CD1c-positive myeloid dendritic cell (primary cell): Measurements from ENCODE around the gene FEZ2.
A peak's percentile ranks its signal among the peaks of the same experiment; 100 is the strongest.
"Not testable (repeated sequence)": the region's sequence is repeated elsewhere in the genome, so short reads cannot be mapped to it uniquely, and the experiment has no call there.

Experiments used
- DNase-seq: peaks from one replicate; pipeline ENCODE4 v3.0.0-alpha.2; 2016; ENCODE audit errors: extremely low spot score

FEZ2 gene, protein sequence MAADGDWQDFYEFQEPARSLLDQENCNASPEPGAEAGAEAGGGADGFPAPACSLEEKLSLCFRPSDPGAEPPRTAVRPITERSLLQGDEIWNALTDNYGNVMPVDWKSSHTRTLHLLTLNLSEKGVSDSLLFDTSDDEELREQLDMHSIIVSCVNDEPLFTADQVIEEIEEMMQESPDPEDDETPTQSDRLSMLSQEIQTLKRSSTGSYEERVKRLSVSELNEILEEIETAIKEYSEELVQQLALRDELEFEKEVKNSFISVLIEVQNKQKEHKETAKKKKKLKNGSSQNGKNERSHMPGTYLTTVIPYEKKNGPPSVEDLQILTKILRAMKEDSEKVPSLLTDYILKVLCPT

DNA sequence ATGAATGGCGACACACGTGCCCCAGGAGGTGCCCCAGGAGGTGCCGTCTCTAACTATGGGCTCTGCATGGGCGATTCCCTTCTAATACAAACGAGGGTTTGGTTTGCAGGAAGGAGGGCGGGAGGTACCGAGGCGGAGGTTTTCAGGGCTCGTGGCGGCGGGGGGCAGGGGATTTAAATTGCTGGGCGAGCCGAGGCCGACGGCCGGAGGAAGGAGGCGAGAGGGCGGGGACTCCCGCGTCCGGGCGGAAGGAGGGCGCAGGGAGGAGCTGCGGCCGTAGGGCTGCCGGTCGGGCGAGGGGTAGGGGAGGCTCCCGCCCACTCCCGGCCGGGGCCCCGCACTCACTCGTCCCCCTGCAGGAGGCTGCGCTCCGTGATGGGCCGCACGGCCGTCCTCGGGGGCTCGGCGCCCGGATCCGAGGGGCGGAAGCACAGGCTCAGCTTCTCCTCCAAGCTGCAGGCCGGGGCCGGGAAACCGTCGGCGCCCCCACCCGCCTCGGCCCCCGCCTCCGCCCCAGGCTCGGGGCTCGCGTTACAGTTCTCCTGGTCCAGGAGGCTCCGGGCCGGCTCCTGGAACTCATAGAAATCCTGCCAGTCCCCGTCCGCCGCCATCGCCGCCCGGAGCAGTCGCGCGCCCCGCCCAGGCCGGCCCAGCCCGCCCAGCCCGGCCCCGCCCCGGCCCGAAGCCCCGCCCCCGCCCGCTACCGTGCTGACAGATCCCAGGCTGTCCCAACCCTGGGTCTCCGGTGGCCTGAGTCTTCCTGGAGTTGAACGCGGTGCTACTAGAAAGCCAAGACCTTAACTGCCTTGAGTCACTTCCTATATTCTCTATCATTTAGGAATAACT lies at the start of gene FEZ2:
Gene FEZ2, minus strand, starts transcription at position 637 of the 846 bp plus-strand sequence. Its CDS starts 26 bp downstream, at position 611.
- peak; percentile 80 for DNase-seq

DNA sequence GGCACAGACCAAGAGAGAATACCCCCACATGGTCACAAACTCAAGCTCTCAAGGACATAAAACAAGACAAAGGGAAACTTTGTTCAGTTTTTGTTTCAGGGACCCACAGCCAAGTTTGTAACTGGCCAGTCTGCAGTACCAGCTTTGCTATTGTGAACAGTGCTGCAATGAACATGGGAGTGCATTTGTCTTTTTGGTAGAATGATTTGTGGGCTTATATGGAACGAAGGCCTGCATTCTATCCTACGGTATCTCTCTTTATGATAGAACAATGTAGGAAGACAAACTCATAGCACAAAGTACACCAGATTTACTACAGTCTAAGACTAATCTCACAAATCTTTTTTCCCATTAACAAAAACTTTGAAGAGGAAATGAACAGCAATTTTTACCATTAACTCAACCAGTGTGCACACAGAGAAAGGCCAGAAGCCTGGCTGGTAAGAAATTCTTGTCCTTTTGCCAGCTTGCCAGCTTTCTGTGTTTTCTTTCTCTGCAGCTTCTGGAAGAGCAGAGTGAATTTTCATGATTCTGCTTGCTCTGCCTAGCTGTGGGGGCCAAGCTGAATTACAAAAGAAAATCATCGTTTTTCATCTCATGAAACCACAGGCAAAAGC lies 37.1 kb upstream of the FEZ2 start:
- DNase-seq: no peak

DNA sequence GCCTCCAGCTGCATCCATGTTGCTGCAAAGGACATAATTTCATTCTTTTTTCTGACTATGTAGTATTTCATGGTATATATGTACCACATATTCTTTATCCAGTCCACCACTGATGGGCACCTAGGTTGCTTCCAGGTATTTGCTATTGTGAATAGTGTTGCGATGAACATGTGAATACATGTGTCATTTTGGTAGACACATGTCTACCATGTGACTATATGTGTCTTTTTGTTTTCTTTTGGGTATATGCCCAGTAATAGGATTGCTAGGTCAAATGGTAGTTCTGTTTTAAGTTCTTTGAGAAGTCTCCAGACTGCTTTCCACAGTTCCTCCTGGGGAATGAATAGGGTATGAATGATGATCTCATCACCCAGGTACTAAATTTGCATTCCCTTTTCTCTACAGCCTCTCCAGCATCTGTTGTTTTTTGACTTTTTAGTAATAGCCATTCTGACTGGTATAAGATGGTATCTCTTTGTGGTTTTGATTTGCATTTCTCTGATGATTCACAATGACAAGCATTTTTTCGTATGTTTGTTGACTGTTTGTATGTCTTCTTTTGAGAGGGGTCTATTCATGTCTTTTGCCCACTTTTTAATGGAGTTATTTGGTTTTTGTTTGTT lies 35.6 kb upstream of the FEZ2 start:
- DNase-seq: no peak

DNA sequence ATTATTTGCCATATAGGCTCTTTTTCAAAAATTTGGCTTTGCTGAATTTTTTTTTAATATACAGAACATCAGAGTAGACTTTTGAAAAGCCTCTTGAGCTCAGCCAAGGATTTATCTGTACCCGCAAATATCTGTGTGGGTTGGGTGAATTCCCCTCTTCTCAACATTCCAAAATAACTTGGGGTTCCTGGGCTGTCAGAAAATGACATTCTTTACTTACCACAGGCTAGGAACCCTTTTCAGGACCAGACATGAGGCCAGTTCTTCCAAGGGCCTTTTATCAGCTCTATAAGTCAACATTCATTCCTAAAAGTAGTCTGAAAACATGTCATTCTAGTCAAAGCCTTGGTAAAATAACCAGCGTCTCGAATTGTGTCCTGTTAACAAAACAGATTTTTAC lies 28.8 kb upstream of the FEZ2 start:
- no peak for DNase-seq

DNA sequence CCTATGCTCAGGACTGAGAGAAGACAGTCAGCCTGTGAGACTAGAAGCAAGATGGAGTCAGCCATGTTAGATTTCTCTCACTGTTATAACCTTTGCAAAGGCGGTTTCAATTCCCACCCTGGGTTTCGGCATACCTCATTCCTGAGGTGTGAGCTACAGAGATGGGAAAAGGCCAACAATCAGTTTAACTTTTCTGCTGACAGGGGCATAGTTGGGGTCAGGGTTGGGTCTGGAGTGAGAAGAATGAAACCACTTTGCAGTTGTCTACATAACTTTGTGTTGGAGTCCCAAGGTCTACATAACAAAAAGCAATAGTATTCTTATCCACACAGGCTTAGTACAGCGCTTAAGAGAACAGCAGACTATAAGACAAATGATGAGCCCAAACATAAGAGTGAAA lies 28.1 kb upstream of the FEZ2 start:
- DNase-seq: no peak

DNA sequence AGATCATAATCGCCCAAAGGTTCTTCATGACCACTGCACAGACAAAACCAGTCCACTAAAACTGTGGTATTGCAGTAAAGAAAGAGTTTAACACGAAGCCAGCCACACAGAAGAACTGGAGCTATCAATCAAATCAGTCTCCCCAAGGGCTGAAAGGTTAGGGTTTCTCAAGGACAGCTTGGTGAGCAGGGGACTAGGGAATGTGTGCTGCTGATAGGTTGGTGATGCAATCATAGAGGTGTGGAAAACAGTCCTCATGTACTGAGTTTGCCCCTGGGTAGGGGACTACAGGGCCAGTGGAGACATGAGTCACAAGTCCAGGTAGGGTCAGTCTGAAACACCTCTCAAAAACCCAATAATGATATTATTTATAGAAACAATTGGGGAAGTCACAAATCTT lies 27.3 kb upstream of the FEZ2 start:
- DNase-seq: no peak

DNA sequence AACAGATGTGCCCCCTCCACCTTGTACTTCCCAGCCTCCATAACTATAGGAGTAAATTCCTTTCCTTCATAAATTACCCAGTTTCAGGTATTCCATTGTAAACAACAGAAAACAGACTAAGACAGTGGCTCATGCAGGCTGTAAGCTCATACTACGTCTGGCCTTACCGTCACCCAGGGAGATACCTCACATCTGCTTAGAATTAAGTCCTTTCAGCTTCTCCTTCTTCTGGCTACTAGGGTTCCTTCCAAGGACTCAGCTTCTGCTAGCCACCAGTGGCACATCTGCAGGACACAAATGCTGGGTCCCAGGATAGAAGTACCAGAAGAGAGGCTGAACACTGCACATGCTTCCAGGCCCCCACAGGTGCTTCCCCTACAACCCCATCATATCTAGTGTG lies 22.4 kb upstream of the FEZ2 start:
- DNase-seq: no peak

DNA sequence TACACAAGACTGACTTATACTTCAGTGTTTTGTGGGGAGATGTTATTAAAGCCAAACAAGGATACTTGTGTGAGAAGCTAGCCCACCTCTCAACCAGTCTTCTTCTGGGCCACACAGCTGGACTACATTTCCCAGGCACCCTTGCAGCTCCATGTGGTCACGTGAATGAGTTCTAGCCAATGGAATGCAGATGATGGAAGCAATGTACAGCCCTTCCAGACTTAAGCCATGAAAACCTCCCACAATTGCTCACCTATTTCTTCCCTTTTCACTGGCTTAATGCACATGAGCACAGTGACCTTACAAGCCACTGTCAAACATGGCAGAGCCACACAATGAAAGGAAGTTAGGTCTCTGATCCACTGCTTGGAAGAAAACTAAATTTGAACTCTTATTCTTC lies 20.4 kb upstream of the FEZ2 start:
- DNase-seq: peak; percentile 16

DNA sequence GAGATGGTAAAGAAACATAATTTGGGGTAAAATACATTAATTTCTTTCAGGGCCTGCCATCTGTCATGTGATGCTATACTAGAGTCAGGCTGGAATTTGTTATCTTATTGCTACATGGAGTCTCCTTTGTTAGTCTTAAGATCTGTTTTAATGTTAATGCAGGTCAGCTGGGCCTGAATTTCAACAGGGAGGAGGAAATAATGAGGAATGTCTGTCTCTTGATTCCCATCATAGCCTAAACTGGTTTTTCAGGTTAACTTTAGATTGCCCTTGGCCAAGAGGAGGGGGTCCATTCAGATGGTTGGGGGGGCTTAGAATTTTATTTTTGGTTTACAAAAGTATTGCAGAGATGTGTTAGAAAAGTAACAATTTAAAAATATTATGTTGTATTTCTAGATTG lies 19.0 kb upstream of the FEZ2 start:
- DNase-seq: no peak

DNA sequence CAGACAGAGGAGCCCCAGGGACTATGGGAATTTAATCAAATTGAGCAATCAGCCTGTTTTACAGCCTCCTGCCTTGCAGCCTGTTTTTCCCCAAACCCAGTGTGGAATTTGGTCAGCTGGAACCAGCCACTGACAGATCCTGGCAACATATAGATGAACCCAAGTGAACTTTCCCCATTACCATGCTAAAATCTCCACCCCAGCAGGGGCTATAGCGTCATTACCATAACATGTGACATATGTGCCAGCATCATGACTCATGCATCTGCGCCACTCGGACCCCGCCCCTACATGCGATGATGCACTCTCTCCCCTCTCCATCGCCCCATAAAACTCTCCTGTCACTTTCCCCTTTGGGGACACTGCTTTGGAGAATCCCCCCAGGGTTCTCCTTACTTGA lies 17.3 kb upstream of the FEZ2 start:
- DNase-seq: no peak

DNA sequence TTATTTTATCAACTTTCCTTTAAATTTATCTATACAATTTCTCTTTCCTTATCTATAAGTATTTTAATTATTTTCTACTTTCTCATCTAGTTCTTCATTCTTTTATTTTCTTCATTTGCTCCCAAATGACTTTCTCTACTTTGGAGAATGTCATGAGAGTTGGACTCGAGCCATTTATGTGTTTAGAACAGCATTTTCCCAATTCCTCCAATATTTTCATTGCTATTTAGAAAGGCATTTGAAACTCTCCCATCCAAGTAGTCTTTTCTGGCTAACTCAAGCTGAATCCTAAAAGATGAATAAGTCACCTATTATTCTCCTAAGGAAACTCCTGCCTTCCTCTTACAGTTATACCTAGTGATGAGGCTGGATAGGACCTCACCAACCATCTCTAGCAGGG lies 15.8 kb upstream of the FEZ2 start:
- DNase-seq: no peak

DNA sequence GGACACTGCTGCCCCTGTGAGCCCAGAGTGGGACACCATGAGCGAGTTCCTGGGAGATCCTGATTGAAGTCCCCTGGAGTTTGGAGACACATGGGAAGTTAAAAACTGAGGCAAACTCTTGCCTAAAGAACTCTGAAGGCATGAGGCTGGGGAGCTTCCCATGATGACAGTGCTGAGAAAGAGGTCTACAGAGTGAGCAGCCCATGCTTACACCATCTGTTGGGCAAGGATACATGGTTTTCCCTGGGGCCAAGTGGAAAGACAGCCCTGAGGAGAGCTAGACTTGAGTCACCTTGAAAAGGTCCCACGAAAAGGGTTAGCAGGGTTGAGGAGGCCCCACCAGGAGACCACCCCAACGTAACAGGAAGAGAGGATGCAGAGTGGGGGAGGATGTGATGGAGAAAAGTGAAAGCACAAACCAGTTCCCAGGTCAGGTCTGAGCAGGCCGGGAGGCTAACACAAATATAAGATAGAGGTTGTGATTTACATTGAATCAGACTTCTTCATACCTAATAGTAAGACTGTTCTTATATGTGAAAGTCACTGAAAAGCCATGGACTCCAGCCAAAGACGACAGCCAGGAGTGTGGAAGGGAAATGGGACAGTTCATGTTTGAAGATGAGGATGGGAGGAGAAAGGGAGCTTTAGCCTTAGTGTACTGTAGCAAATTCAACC lies 13.5 kb upstream of the FEZ2 start:
- no peak for DNase-seq

DNA sequence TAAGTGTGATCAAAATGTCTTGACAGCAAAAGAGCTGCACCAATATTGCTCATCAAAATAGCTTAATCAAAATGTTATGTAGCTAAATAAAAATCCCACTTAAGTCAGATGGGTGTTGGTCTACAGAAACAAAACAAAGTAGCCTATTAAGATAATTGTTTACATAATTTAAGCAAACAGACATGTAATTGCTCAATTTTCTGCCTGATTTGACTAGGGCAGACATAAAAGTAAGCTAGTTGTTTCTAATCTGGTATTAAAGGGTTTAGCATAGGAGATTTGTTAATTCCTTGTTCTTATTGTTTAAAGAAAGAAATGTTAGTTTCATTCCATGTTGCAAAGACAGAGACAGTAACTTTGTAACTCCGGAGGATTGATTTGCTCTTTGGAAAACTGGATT lies 11.5 kb upstream of the FEZ2 start:
- no peak for DNase-seq

DNA sequence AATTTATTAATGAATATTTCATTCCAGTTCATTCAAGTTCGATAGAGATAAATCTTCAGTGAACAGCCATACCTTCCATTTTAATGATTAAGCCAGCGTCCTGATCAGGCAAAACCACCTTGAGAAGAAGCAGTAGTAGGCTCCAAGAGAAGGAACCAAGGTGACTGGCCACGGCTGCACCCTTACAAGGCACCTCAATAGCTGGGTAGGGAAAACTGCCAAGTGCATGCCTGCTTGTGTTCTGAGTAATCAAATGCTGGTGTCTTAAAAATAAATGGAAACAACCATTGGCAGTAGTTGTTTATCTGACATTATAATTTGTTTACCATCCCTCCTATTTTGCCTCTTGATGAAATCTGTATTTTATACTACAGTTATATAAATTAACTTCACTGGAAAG lies 10.0 kb upstream of the FEZ2 start:
- no peak for DNase-seq

DNA sequence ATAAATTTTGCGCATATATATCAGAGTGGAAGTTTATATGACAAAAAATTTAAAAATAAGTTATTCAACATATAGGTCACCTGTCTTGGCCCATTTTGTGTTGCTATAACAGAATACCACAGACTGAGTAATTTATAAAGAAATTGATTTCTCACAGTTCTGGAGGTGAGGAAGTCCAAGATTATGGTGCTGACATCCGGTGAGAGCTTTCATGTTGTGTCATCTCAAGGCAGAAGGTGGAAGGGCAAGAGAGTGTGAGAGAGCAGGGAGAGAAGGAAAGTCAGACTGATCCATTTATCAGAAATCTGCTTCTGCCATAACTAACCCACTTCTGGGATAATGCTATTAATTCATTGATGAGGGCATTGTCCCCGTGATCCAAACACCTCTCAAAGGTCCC lies 9.0 kb upstream of the FEZ2 start:
- no peak for DNase-seq

DNA sequence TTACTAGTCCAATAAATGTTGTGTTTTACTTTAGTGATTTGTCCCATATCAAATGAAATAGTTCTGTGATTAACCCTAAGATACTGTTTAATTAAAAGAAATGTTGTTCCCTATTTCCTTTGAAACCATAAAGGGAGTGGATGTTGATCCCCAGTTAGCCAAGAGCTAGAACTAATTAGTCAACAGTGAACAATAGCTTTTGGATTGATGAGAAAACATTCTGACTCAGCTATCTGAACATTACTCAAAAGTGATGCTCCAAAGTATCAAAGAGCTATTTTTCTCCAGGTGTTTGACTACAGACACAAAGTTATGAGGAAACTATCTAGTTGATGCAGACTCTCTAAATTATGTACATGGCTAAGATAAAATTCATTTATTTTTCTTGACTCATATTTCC lies 7.3 kb upstream of the FEZ2 start:
- no peak for DNase-seq

DNA sequence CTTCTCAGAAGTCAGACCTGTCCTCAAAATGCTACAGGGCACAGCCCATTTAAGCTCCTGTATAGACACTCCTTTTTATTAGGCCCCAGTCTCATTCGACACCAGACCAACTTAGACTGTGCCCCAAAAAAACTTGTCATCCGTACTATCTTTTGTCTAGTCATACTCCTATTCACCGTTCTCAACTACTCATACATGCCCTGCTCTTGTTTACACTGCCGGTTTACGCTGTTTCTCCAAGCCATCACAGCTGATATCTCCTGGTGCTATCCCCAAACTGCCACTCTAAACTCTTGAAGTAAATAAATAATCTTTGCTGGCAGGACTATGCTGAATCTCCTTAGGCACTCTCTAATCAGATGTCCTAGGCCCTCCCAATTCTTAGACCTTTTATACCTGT lies 5.7 kb upstream of the FEZ2 start:
- not testable (repeated sequence) for DNase-seq

DNA sequence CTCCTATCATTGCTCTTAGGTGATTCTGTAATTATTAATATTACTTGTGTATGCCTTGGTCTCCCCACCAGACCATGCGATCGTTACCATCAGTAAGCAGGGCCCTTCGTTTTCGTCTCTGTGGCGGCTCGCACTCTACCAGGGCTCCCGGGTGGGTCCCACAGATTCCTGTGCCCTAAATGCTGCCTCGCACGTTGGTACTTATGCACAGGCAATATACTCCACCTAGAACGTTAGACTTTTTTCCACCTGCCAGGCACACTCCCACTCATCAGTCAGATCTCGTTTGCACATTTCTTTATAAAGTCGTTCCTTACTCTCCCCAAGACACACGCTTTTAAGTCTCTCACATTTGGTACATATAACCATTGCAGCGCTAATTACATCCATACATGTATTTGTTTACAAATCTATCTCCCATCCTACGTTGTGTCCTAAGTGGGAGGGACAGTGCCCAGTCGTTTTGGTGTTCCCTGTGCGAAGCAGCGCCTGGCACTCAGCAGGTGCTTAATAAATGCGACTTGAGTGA lies 901 bp downstream of the FEZ2 start:
- DNase-seq: no peak

DNA sequence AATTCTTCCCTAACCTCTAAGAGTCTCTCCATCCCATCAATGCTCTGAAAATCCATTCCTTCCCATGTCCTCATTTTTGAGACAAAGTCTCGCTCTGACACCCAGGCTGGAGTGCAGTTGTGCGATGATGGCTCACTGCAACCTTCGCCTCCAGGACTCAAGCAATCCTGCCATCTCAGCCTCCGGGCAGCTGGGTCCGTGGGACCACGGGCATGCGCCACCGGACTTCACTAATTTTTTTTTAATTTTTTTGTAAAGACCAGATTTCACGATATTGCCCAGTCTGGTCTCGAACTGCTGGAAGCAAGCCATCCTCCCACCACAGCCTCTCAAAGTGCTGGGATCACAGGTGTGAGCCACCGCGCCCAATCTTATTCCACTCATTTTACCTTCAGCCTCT lies 1.6 kb downstream of the FEZ2 start:
- DNase-seq: no peak

DNA sequence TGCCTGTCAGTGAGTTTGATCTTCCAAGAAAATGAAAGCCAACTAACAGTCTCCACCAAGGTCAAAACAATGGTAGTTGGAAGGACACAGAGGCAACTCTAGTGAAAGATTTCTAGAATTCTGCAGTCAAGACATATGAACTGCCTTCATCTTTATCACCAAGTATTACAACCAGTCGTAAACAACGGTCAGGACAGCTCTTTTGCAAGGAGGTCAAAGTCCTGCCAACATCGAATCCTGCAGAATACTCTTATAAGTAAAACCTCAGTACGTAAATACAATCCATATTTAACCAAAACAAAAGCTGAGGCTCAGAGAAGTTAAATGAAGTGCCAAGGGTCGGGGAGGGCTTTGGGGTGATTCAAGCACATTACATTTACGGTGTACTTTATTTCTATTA lies 3.1 kb downstream of the FEZ2 start:
- DNase-seq: no peak

DNA sequence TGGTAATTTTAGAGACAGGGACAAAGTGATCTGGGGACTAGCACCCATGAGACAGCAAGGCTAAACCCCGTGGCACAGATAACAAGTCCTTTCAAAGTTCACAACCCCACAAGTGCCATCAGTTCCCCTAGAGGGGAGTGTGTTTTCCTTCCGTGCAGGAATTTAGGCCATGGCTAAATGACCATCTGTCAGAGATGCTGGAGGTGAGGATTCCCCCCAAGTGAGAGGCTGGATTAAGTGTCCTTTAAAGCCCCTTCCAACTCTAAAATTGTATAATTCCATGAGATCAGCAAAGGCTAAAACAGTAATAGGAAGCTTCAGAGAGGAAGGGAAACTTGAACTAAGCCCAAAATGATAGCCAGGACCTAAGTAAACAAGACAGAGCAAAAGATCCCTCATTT lies 8.7 kb downstream of the FEZ2 start:
- DNase-seq: no peak

DNA sequence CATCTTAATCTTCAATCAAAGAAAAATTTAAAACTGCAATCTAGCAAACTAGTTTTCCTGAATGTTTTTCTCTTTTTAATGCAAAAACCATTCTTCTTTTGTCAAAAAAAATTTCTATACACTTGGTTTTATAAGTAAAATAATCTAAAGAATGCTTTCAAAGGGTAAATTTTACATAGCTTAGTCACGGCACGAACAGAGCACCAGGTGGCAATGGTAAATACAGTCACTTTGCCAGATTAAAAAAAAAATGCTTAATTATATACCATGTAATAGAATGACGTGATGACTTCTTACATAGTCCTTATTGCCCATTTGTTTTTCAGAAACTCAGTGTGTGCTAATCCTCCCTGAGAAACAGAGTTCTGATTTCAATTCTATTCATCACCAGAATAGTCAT lies 10.4 kb downstream of the FEZ2 start:
- DNase-seq: no peak
